Cardiac fibroblast (primary cell): Measurements from ENCODE around the gene C8G.
A peak's percentile ranks its signal among the peaks of the same experiment; 100 is the strongest.

Source experiments
- DNase-seq, 2 donors: peaks; one replicate each; pipeline versions ENCODE4 v3.0.0 to v3.0.0-alpha.2; 2010; ENCODE audit warnings: low read depth in 2 of 2
- H3K4me3 ChIP-seq, 2 donors: replicated peaks in 1 of 2; 1 replicate in 1 of 2; 2 replicates in 1 of 2; pipeline ENCODE4 v1.5.1; 2011; ENCODE audit warnings: low read depth in 2 of 2, low read length in 2 of 2, mild to moderate bottlenecking in 2 of 2, moderate library complexity in 1 of 2
- CTCF ChIP-seq: IDR thresholded peaks from one replicate; pipeline ENCODE4 v1.5.1; 2011; ENCODE audit warnings: low read depth, mild to moderate bottlenecking, low read length, inconsistent platforms

The C8G gene

GRCh38 chr9:136972743-136973142, 27.7 kb downstream of the C8G start:
- no peak for TF ChIP-seq CTCF
- no peak overlapping the region for H3K4me3 ChIP-seq
- no peak for DNase-seq

GRCh38 chr9:136973618-136974617, 28.9 kb downstream of the C8G start:
- no peak for DNase-seq
- H3K4me3 ChIP-seq = no peak overlapping the region
- no peak for TF ChIP-seq CTCF

GRCh38 chr9:136974817-136975535, 29.9 kb downstream of the C8G start:
- no peak for DNase-seq
- no peak for TF ChIP-seq CTCF
- no peak overlapping the region for H3K4me3 ChIP-seq

GRCh38 chr9:136975644-136976043, 30.6 kb downstream of the C8G start:
- no peak for DNase-seq
- H3K4me3 ChIP-seq = no peak overlapping the region
- TF ChIP-seq CTCF = peak; percentile 2

GRCh38 chr9:136977223-136977622, 32.2 kb downstream of the C8G start, which contains the start of gene PTGDS:
Gene PTGDS, plus strand, starts transcription at chr9:136977504. Its CDS starts 75 bp downstream, at chr9:136977579.
- DNase-seq = peak in 1 of 2 donors; percentile 80
- H3K4me3 ChIP-seq = peak within 1 kb of the TSS; percentile 50 to 60
- TF ChIP-seq CTCF = no peak

GRCh38 chr9:136977649-136978072, 32.6 kb downstream of the C8G start:
- no peak for DNase-seq
- peak overlapping the region; percentile 50 to 60 for H3K4me3 ChIP-seq
- TF ChIP-seq CTCF = no peak
